ENCODE data around the gene PRDM4. TPM values are rescaled to one million over a fixed set of nuclear protein-coding genes. Genes with fewer than 3 reads are reported as not detected.

The PRDM4 gene
- total and polyA plus RNA-seq, 2 of the 13 experiments (the other 11 are each of a cell fraction or from before 2014, with no cell fraction given), result 9.9 to 15.3 TPM

GRCh38 chr12:107684029-107684795, 76.7 kb downstream of the PRDM4 start:
- TF ChIP-seq FOXM1 (CRISPR knock-in tag; IDR thresholded peaks at IDR 0.05) (no peak), HDAC2 (CRISPR knock-in tag; IDR thresholded peaks at IDR 0.05) (no peak), PATZ1 (CRISPR knock-in tag; IDR thresholded peaks at IDR 0.05) (no peak), ZNF782 (CRISPR knock-in tag; IDR thresholded peaks at IDR 0.05; ENCODE audit: borderline replicate concordance) (no peak), FOXK1 (CRISPR knock-in tag; IDR thresholded peaks at IDR 0.05; ENCODE audit: borderline replicate concordance, low read depth) (no peak), REL (CRISPR knock-in tag; conservative IDR thresholded peaks at IDR 0.05) (no peak), ZNF816 (CRISPR knock-in tag; IDR thresholded peaks at IDR 0.05; ENCODE audit: borderline replicate concordance) (no peak), SKI (IDR thresholded peaks at IDR 0.05; ENCODE audit: partially characterized antibody) (no peak), ZNF547 (CRISPR knock-in tag; IDR thresholded peaks at IDR 0.05) (no peak), SAP130 (CRISPR knock-in tag; IDR thresholded peaks at IDR 0.05; ENCODE audit: low read depth) (no peak), SIX1 (CRISPR knock-in tag; IDR thresholded peaks at IDR 0.05; ENCODE audit: borderline replicate concordance) (no peak), FOXP1 (IDR thresholded peaks at IDR 0.05) (no peak), FOXP1 (CRISPR knock-in tag; IDR thresholded peaks at IDR 0.05) (no peak), ETV5 (CRISPR knock-in tag; IDR thresholded peaks at IDR 0.05; ENCODE audit: borderline replicate concordance) (no peak)
- ATAC-seq (no peak), DNase-seq (ENCODE audit: low spot score) (no peak), FAIRE-seq (no peak)
- peaks cover 0 to 6% of the 10 kb centered on the region in 2 experiments; a peak in 3 of 5 replicates for H3K27me3 ChIP-seq (ENCODE audit: control insufficient read depth in 1 of 2, insufficient read depth in 2 of 2, low read length in 2 of 2)
- H2AFZ ChIP-seq (ENCODE audit: low read length), result no peak overlapping the region
- no peaks in the 10 kb centered on the region for H4K20me1 ChIP-seq (ENCODE audit: insufficient read depth, low read length)
- BruUV-seq (replicated peaks), result no TSS peak
- no peaks in the 10 kb centered on the region for H3K9me3 ChIP-seq (ENCODE audit: low read length)
- in situ Hi-C loops (cut with HindIII; ENCODE audit: extremely low pct_ligation_motif_present, low pct_unique_long_range_greater_than_20kb), result no loop called here
- ChIA-PET CTCF (ENCODE audit: low intra/inter-chr PET ratio, low total read pairs) (no interaction called here), POLR2A (interaction anchor here (0.7 to 1.5 kb wide), 4 partner anchors 8 to 1554 kb away, joined by 3 to 8 read pairs (median 4); no protein-coding TSS in a partner anchor)
- peaks cover 4 to 11% of the 10 kb centered on the region in 2 experiments for H3K36me3 ChIP-seq (replicated peaks in 1 of 2; ENCODE audit: control insufficient read depth in 1 of 2, insufficient read depth in 2 of 2, low read length in 2 of 2)
- WGBS (ENCODE audit: low lambda C conversion rate), result 92% methylated on average over 3 of the region's 3 CpGs
- intact Hi-C loops (cut with micrococcal nuclease; ENCODE audit: unreplicated experiment), result no loop called here
- H3K4me2 ChIP-seq (ENCODE audit: low read depth, low read length), result peak overlapping the region; percentile 90
- peaks cover 28% of the 10 kb centered on the region for H3K79me2 ChIP-seq (ENCODE audit: insufficient read depth, low read length)
- peak overlapping the region; percentile 95 for H3K9ac ChIP-seq (ENCODE audit: insufficient read depth, low read depth, low read length)
- H3K27ac ChIP-seq (ENCODE audit: extremely low read length, insufficient read depth, low read length), result peak overlapping the region; percentile 100
- peak overlapping the region in 1 of 3 experiments; percentile 98; a peak in 3 of 6 replicates for H3K4me3 ChIP-seq (replicated peaks in 1 of 3; ENCODE audit: insufficient read depth in 1 of 3, low read depth in 2 of 3, low read length in 3 of 3)
- peaks cover 53% of the 10 kb centered on the region for H3K4me1 ChIP-seq (ENCODE audit: insufficient read depth, low read length)

Other genes starting within 250 kb of the PRDM4 start
- gene PWP1, start 75.3 kb downstream of the PRDM4 start, total RNA-seq (2016; rRNA removed; fragmentation: Illumina TruSeq; extraction: Trizol), result 70.2 and 123 TPM in 2 replicates
- 41.5 and 65.9 TPM in 2 replicates for gene PWP1, start 75.3 kb downstream of the PRDM4 start, polyA plus RNA-seq (2011; rRNA removed)
- gene ASCL4, start 13.6 kb upstream of the PRDM4 start, total RNA-seq (2016; rRNA removed; fragmentation: Illumina TruSeq; extraction: Trizol), result not detected in 2 replicates
- not detected in 2 replicates for gene ASCL4, start 13.6 kb upstream of the PRDM4 start, polyA plus RNA-seq (2011; rRNA removed)